Neural progenitor cell (in vitro differentiated cells): ENCODE results near the gene CTIF.

Source experiments
- CTCF ChIP-seq: fragments of 200-600 bp; sonication (generic); IDR thresholded peaks from 2 replicates; pipeline ENCODE4 v1.5.1; 2017; ENCODE audit warnings: antibody characterized with exemption, mild to moderate bottlenecking
- EZH2 ChIP-seq: fragments of 200-600 bp; sonication (generic); IDR thresholded peaks from 2 replicates; pipeline ENCODE4 v1.6.1; 2017; ENCODE audit warnings: antibody characterized with exemption, mild to moderate bottlenecking, moderate library complexity

- no peak for TF ChIP-seq CTCF
- no peak for TF ChIP-seq EZH2
Observed at GRCh38 chr18:48852794-48853193, 314.0 kb downstream of the CTIF start.
